Measurements from ENCODE around the gene GALNT2.

GRCh38 chr1:230136453-230137336 lies 69.7 kb downstream of the GALNT2 start:
- no peak for TF ChIP-seq POLR2A (IDR thresholded peaks at IDR 0.05; ENCODE audit: low read depth, low read length)
- no peak for TF ChIP-seq CHD1 (IDR thresholded peaks at IDR 0.05; ENCODE audit: low read depth, low read length)

All from IMR-90 (cell line).